Measurements from ENCODE around the gene CCL27. TPM values are rescaled to one million over a fixed set of nuclear protein-coding genes. Genes with fewer than 3 reads are reported as not detected.

The CCL27 gene
- total RNA-seq, 1 donor from 2014 or later: 1.1 TPM

- H3K27me3 Mint-ChIP-seq: peaks cover 3% of the 10 kb centered on the region
- peak within 1 kb of the TSS; percentile 87 for H3K27ac Mint-ChIP-seq
- H3K36me3 Mint-ChIP-seq: peaks cover 9% of the 10 kb centered on the region
- H3K4me1 Mint-ChIP-seq (ENCODE audit: unreplicated experiment): peaks cover 50% of the 10 kb centered on the region
- H3K4me3 Mint-ChIP-seq: peak within 1 kb of the TSS; percentile 90
- TF ChIP-seq CTCF (conservative IDR thresholded peaks at IDR 0.05): no peak
- no peaks in the 10 kb centered on the region for H3K9me3 Mint-ChIP-seq
- peak; percentile 77 for DNase-seq (ENCODE audit: extremely low spot score, unreplicated experiment)
Measured at GRCh38 chr9:34651876-34652601, 10.4 kb downstream of the CCL27 start, which contains the start of gene IL11RA. TSS of gene IL11RA (plus strand) at chr9:34652185. CDS start at chr9:34655218, 3,033 bp downstream.

DNA sequence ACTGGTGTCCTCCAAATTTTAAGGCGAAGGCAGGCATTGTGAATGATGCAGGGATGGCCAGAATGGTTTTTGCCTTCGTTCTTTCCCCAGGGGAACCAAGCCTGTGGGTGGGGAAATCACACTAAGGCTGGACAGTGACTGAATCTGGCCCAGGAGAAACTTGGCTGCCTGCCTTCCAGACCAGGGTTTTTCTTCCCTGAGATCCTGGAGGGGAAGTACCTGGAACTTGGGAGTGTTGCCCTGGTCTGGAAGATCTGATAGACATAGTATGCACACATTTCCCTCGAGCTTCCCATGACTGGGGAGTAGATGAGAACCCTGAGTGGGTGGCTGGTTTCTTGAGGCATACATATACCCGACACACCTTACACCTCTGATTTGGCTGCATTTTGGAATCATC is 11.1 kb downstream of the CCL27 start:
- no peak for TF ChIP-seq CTCF (conservative IDR thresholded peaks at IDR 0.05)
- no peak for DNase-seq (ENCODE audit: extremely low spot score, unreplicated experiment)
- peak overlapping the region; percentile 87 for H3K27ac Mint-ChIP-seq
- H3K36me3 Mint-ChIP-seq: peaks cover 9% of the 10 kb centered on the region
- no peaks in the 10 kb centered on the region for H3K9me3 Mint-ChIP-seq
- H3K27me3 Mint-ChIP-seq: peaks cover 3% of the 10 kb centered on the region
- H3K4me3 Mint-ChIP-seq: peak overlapping the region; percentile 90
- H3K4me1 Mint-ChIP-seq (ENCODE audit: unreplicated experiment): peaks cover 51% of the 10 kb centered on the region

DNA sequence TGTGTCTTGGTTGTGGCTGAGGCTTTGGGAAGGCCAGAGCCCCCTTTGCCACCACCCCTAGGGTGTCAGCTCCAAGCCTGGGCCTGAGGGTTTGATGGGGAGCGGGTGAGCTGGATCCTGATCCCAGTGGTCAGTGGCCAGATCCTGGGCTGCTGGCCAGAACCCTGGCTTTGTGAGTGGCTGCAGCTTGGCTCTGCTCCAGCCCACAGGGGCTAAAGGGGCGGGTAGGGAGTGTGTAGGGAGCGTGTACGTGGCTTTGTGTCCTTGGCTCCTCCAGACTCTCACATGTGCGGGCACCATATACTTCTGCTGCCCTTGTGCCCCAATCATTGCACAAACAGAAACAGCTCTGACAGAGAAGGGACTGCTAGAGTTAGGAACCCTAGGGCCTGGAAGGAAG is 11.6 kb downstream of the CCL27 start:
- Mint-ChIP-seq H3K4me3 (peak overlapping the region; percentile 90), H3K9me3 (no peaks in the 10 kb centered on the region), H3K27ac (no peak overlapping the region), H3K27me3 (peaks cover 3% of the 10 kb centered on the region), H3K36me3 (peaks cover 9% of the 10 kb centered on the region), H3K4me1 (ENCODE audit: unreplicated experiment) (peaks cover 56% of the 10 kb centered on the region)
- DNase-seq (ENCODE audit: extremely low spot score, unreplicated experiment): no peak
- TF ChIP-seq CTCF (conservative IDR thresholded peaks at IDR 0.05): no peak

GRCh38 chr9:34648673-34649072 is 13.8 kb downstream of the CCL27 start:
- Mint-ChIP-seq H3K27me3 (peaks cover 3% of the 10 kb centered on the region), H3K36me3 (peaks cover 9% of the 10 kb centered on the region), H3K4me1 (ENCODE audit: unreplicated experiment) (peaks cover 45% of the 10 kb centered on the region), H3K9me3 (no peaks in the 10 kb centered on the region), H3K27ac (no peak overlapping the region), H3K4me3 (peak overlapping the region; percentile 67)
- no peak for DNase-seq (ENCODE audit: extremely low spot score, unreplicated experiment)
- no peak for TF ChIP-seq CTCF (conservative IDR thresholded peaks at IDR 0.05)

DNA sequence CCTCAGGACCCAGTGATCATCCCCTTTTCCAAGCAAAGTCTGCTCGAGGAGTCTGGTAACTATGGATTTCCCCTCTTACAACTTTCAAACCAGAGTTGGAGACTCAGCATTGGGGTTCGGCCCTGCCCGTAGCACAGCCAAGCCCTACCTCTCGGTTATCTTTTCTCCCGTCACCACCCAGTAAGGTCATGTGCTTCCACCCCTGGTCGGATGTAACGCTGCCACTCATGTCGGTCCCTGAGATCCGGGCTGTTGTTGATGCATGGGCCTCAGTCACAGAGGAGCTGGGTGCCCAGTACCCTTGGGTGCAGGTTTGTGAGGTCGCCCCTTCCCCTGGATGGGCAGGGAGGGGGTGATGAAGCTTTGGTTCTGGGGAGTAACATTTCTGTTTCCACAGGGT is 14.8 kb downstream of the CCL27 start:
- TF ChIP-seq CTCF (conservative IDR thresholded peaks at IDR 0.05): no peak
- DNase-seq (ENCODE audit: extremely low spot score, unreplicated experiment): no peak

More for the DNA sequence above, 14.8 kb downstream of the CCL27 start:
- peaks cover 9% of the 10 kb centered on the region for H3K36me3 Mint-ChIP-seq
- H3K9me3 Mint-ChIP-seq: no peaks in the 10 kb centered on the region
- peaks cover 37% of the 10 kb centered on the region for H3K4me1 Mint-ChIP-seq (ENCODE audit: unreplicated experiment)
- H3K4me3 Mint-ChIP-seq: peak overlapping the region; percentile 92
- H3K27me3 Mint-ChIP-seq: peaks cover 3% of the 10 kb centered on the region
- H3K27ac Mint-ChIP-seq: peak overlapping the region; percentile 80

All from type B pancreatic cell (in vitro differentiated cells).